ENCODE measurements around the gene NEK7. TPM values are rescaled to one million over a fixed set of nuclear protein-coding genes. Genes with fewer than 3 reads are reported as not detected.

NEK7 gene
- total and polyA plus RNA-seq, 2 of the 8 experiments (the other 6 are each of a cell fraction or from before 2014, with no cell fraction given) = 5.1 to 10.0 TPM

GRCh38 chr1:198271467-198271866, 114.7 kb downstream of the NEK7 start (continued):
- TF ChIP-seq CTCF (IDR thresholded peaks at IDR 0.05; ENCODE audit: control extremely low read depth in 1 of 3, insufficient read depth in 1 of 3, low read depth in 1 of 3, low read length in 3 of 3) (no peak), E2F6 (IDR thresholded peaks at IDR 0.05) (no peak), SUZ12 (IDR thresholded peaks at IDR 0.05; ENCODE audit: low read length) (no peak), ATF2 (IDR thresholded peaks at IDR 0.05; ENCODE audit: low read length) (no peak), NANOG (IDR thresholded peaks at IDR 0.05; ENCODE audit: insufficient read depth, low read depth, low read length, poor library complexity, severe bottlenecking) (no peak), NRF1 (IDR thresholded peaks at IDR 0.05; ENCODE audit: low read depth, low read length) (no peak)

Measured in H1 (cell line).